ENCODE results near the gene UTP14A. TPM values are rescaled to one million over a fixed set of nuclear protein-coding genes. Genes with fewer than 3 reads are reported as not detected.
A peak's percentile ranks its signal among the peaks of the same experiment; 100 is the strongest.

UTP14A gene
- total and polyA plus RNA-seq, 2 donors (not counting 1 experiment from before 2014, with no cell fraction given), result 6.0 to 21.5 TPM

- Histone ChIP-seq H3K9ac (ENCODE audit: low read length) (peak overlapping the region; percentile 58), H3K79me2 (ENCODE audit: control insufficient read depth, insufficient read depth, low read length) (no peaks in the 10 kb centered on the region), H3K9me3 (ENCODE audit: control extremely low read depth in 1 of 3, control insufficient read depth in 2 of 3, insufficient read depth in 1 of 3, low read length in 2 of 3) (peaks cover 0 to 3% (median 0%) of the 10 kb centered on the region in 3 donors), H4K20me1 (ENCODE audit: control insufficient read depth, insufficient read depth, low read length, poor library complexity, severe bottlenecking) (no peaks in the 10 kb centered on the region), H3K4me3 (ENCODE audit: control extremely low read depth in 1 of 5, extremely low read depth in 1 of 5, insufficient read depth in 1 of 5, low read depth in 2 of 5, low read length in 4 of 5) (peak overlapping the region in 4 of 5 experiments; percentile 43 to 56 (median 51)), H2AFZ (ENCODE audit: insufficient read depth, low read depth, low read length, poor library complexity, severe bottlenecking) (peak overlapping the region; percentile 53), H3K27ac (ENCODE audit: low read length in 2 of 2) (peak overlapping the region; percentile 33 to 67), H3K36me3 (replicated peaks in 1 of 2; ENCODE audit: control extremely low read depth in 1 of 2, control insufficient read depth in 1 of 2, extremely low read depth in 1 of 2, insufficient read depth in 2 of 2, low read length in 1 of 2) (no peaks in the 10 kb centered on the region), H3K4me2 (replicated peaks; ENCODE audit: low read depth, low read length, poor library complexity, severe bottlenecking) (peak overlapping the region; percentile 73), H3K4me1 (ENCODE audit: control insufficient read depth in 2 of 2, insufficient read depth in 2 of 2, low read length in 2 of 2) (peaks cover 13 to 40% of the 10 kb centered on the region in 2 donors), H3K27me3 (replicated peaks in 1 of 4; ENCODE audit: control extremely low read depth in 1 of 4, control insufficient read depth in 3 of 4, insufficient read depth in 4 of 4, low read length in 3 of 4) (no peaks in the 10 kb centered on the region)
- H3K27ac Mint-ChIP-seq, result peak overlapping the region; percentile 78
- H3K27me3 Mint-ChIP-seq, result no peaks in the 10 kb centered on the region
- peak overlapping the region; percentile 78 for H3K4me3 Mint-ChIP-seq
- ChIA-PET POLR2A (interaction anchor here (0.6 kb wide), 1 partner anchor 26 kb away, joined by 4 read pairs; no protein-coding TSS in a partner anchor), CTCF (interaction anchor here (0.7 kb wide), 1 partner anchor 62 kb away, joined by 4 read pairs; no protein-coding TSS in a partner anchor)
- 23% methylated on average over 16 of the region's 56 CpGs for WGBS (ENCODE audit: insufficient coverage)
- TF ChIP-seq EZH2 (IDR thresholded peaks at IDR 0.05; ENCODE audit: borderline replicate concordance, insufficient read depth, low read depth, low read length, poor library complexity, severe bottlenecking) (no peak), CTCF (IDR thresholded peaks at IDR 0.05) (no peak)
- ATAC-seq (ENCODE audit: low read depth) (peak; percentile 79), DNase-seq (peak; percentile 77)
- no peaks in the 10 kb centered on the region for H3K9me3 Mint-ChIP-seq (ENCODE audit: insufficient read depth)
- H3K4me1 Mint-ChIP-seq, result peaks cover 41% of the 10 kb centered on the region
- intact Hi-C loops (cut with micrococcal nuclease), result loop anchor here (1.0 kb wide), 3 partner anchors 25 to 51 kb away; partner anchors contain the start of genes BCORL1 and UTP14A
These were observed 51.5 kb downstream of the UTP14A start for GRCh38 chrX:129957241-129958082.

- ChIA-PET CTCF (no interaction called here), POLR2A (no interaction called here)
- peak overlapping the region; percentile 58 for H3K9ac ChIP-seq (ENCODE audit: low read length)
- H3K4me1 ChIP-seq (ENCODE audit: control insufficient read depth in 2 of 2, insufficient read depth in 2 of 2, low read length in 2 of 2), result peaks cover 13 to 36% of the 10 kb centered on the region in 2 donors
- H3K27me3 ChIP-seq (replicated peaks in 1 of 4; ENCODE audit: control extremely low read depth in 1 of 4, control insufficient read depth in 3 of 4, insufficient read depth in 4 of 4, low read length in 3 of 4), result no peaks in the 10 kb centered on the region
- intact Hi-C loops (cut with micrococcal nuclease), result no loop called here
- H3K9me3 ChIP-seq (ENCODE audit: control extremely low read depth in 1 of 3, control insufficient read depth in 2 of 3, insufficient read depth in 1 of 3, low read length in 2 of 3), result no peaks in the 10 kb centered on the region
- no peaks in the 10 kb centered on the region for H3K9me3 Mint-ChIP-seq (ENCODE audit: insufficient read depth)
- no peaks in the 10 kb centered on the region for H3K79me2 ChIP-seq (ENCODE audit: control insufficient read depth, insufficient read depth, low read length)
- no peak overlapping the region for H3K27ac ChIP-seq (ENCODE audit: low read length in 2 of 2)
- DNase-seq (no peak), ATAC-seq (ENCODE audit: low read depth) (no peak)
- H3K36me3 ChIP-seq (replicated peaks in 1 of 2; ENCODE audit: control extremely low read depth in 1 of 2, control insufficient read depth in 1 of 2, extremely low read depth in 1 of 2, insufficient read depth in 2 of 2, low read length in 1 of 2), result no peaks in the 10 kb centered on the region
- H4K20me1 ChIP-seq (ENCODE audit: control insufficient read depth, insufficient read depth, low read length, poor library complexity, severe bottlenecking), result no peaks in the 10 kb centered on the region
- TF ChIP-seq EZH2 (IDR thresholded peaks at IDR 0.05; ENCODE audit: borderline replicate concordance, insufficient read depth, low read depth, low read length, poor library complexity, severe bottlenecking) (no peak), CTCF (IDR thresholded peaks at IDR 0.05) (no peak)
- WGBS (ENCODE audit: insufficient coverage), result 60% methylated on average over 1 of the region's 7 CpGs
- H3K27ac Mint-ChIP-seq, result peak overlapping the region; percentile 78
- H3K4me1 Mint-ChIP-seq, result peaks cover 38% of the 10 kb centered on the region
- H2AFZ ChIP-seq (ENCODE audit: insufficient read depth, low read depth, low read length, poor library complexity, severe bottlenecking), result peak overlapping the region; percentile 53
- peak overlapping the region; percentile 73 for H3K4me2 ChIP-seq (replicated peaks; ENCODE audit: low read depth, low read length, poor library complexity, severe bottlenecking)
- H3K4me3 Mint-ChIP-seq, result peak overlapping the region; percentile 78
- H3K27me3 Mint-ChIP-seq, result no peaks in the 10 kb centered on the region
- peak overlapping the region in 1 of 5 experiments; percentile 48 for H3K4me3 ChIP-seq (ENCODE audit: control extremely low read depth in 1 of 5, extremely low read depth in 1 of 5, insufficient read depth in 1 of 5, low read depth in 2 of 5, low read length in 4 of 5)
These were observed 52.1 kb downstream of the UTP14A start for GRCh38 chrX:129958083-129958465.

Data from B cell (primary cell).